Astrocyte (in vitro differentiated cells and primary cell): Measurements from ENCODE around the gene EFS.

ENCODE experiments used
- CTCF ChIP-seq: IDR thresholded peaks from 2 replicates; pipeline ENCODE4 v1.5.1; 2011; ENCODE audit warnings: low read depth, mild to moderate bottlenecking, inconsistent platforms, low read length, moderate library complexity; ENCODE audit not compliant: insufficient read depth
- EZH2 ChIP-seq: IDR thresholded peaks from 2 replicates; pipeline ENCODE4 v1.6.1; 2012; ENCODE audit warnings: mild to moderate bottlenecking, low read length, inconsistent platforms; ENCODE audit not compliant: insufficient read depth

DNA sequence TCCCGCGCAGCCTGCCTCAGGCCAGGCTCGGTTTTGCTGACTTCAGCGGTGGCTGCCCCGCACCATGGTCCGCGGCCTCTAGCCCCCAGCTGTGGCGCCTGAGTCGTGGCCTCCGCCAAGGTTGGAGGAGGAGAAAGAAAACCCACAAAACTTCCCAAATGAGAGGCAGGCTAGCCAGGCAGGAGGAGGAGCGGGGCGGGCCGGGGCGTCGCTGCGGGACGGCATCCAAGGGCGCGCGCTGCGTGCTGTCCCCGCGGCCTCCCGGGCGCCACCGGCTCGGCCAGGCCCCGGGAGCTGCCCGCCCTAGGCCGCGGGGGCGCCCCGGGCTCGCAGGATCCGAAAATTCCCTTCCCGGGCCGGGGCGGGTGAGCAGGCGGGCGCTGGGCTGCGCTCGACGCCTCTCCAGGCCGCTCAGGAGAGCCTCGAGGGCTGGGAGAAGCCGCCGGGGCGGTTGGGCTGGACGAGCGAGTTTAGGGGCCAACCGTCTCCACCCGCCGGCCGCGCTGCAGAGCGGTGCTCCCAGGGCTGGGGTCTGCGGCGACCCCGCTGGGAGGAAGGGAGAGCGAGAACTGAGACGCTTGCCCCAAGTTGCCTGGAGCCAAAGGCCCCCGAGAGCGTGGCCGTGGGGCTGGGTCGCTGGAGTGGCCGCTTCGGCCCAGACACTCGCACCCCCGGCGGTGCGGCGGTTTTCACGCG, at the start of gene EFS:
- no peak for TF ChIP-seq CTCF
- peak; percentile 73 for TF ChIP-seq EZH2
